WI38 (cell line): ENCODE results near the gene OPRM1.

ENCODE experiments used
- H3K4me3 ChIP-seq: 2 replicates; pipeline ENCODE4 v1.5.1; 2011; ENCODE audit warnings: low read depth, mild to moderate bottlenecking, control low read depth, low read length
- CTCF ChIP-seq: IDR thresholded peaks from 2 replicates; pipeline ENCODE4 v1.5.1; 2012; ENCODE audit warnings: low read depth, mild to moderate bottlenecking, control low read depth, low read length

The OPRM1 gene

GRCh38 chr6:154039231-154039842 is at the start of gene OPRM1:
OPRM1 (plus strand) TSS chr6:154039240; CDS start chr6:154039545, 305 bp downstream.
- no peak within 1 kb of the TSS for H3K4me3 ChIP-seq
- TF ChIP-seq CTCF = no peak

GRCh38 chr6:153989989-153990388 is 49.1 kb upstream of the OPRM1 start:
- TF ChIP-seq CTCF = no peak
- H3K4me3 ChIP-seq = no peak overlapping the region

GRCh38 chr6:153994004-153994403 is 45.0 kb upstream of the OPRM1 start:
- no peak for TF ChIP-seq CTCF
- no peak overlapping the region for H3K4me3 ChIP-seq

- H3K4me3 ChIP-seq = no peak overlapping the region
Measured at GRCh38 chr6:153994811-153995210, 44.2 kb upstream of the OPRM1 start.

GRCh38 chr6:153997221-153997620 is 41.8 kb upstream of the OPRM1 start:
- TF ChIP-seq CTCF = no peak
- no peak overlapping the region for H3K4me3 ChIP-seq

More at GRCh38 chr6:153994811-153995210, 44.2 kb upstream of the OPRM1 start:
- no peak for TF ChIP-seq CTCF

- no peak overlapping the region for H3K4me3 ChIP-seq
- no peak for TF ChIP-seq CTCF
Measured at GRCh38 chr6:154001494-154002285, 37.4 kb upstream of the OPRM1 start.

- TF ChIP-seq CTCF = no peak
- H3K4me3 ChIP-seq = no peak overlapping the region
Measured at GRCh38 chr6:154002894-154003293, 36.1 kb upstream of the OPRM1 start.
